Astrocyte of the cerebellum (primary cell): Measurements from ENCODE around the gene NUDT14.

Source experiments
- DNase-seq: peaks from one replicate; pipeline ENCODE4 v3.0.0-alpha.2; 2011; ENCODE audit warnings: low read depth
- H3K4me3 ChIP-seq: 2 replicates; pipeline ENCODE4 v1.5.1; 2011; ENCODE audit warnings: mild to moderate bottlenecking, low read depth, low read length, moderate library complexity
- CTCF ChIP-seq: IDR thresholded peaks from 2 replicates; pipeline ENCODE4 v1.5.1; 2012; ENCODE audit warnings: low read length, low read depth, moderate library complexity, mild to moderate bottlenecking; ENCODE audit errors: missing control alignments
- in situ Hi-C: cut with HindIII; loops from 2 replicates; pipeline ENCODE4 v1.10.0; 2017; ENCODE audit warnings: low sequenced_read_pairs

The NUDT14 gene

GRCh38 chr14:105208738-105209075 lies 27.6 kb upstream of the NUDT14 start:
- no peak for TF ChIP-seq CTCF
- no peak for DNase-seq
- in situ Hi-C loops: no loop called here
- no peak overlapping the region for H3K4me3 ChIP-seq

GRCh38 chr14:105207996-105208737 lies 27.1 kb upstream of the NUDT14 start:
- in situ Hi-C loops: no loop called here
- no peak for DNase-seq
- H3K4me3 ChIP-seq: no peak overlapping the region
- no peak for TF ChIP-seq CTCF

GRCh38 chr14:105207460-105207901 lies 26.4 kb upstream of the NUDT14 start:
- in situ Hi-C loops: no loop called here
- DNase-seq: no peak
- TF ChIP-seq CTCF: no peak
- H3K4me3 ChIP-seq: no peak overlapping the region

- no peak overlapping the region for H3K4me3 ChIP-seq
- no peak for TF ChIP-seq CTCF
- in situ Hi-C loops: no loop called here
- DNase-seq: no peak
Measured at GRCh38 chr14:105206873-105207272, 25.8 kb upstream of the NUDT14 start.

- H3K4me3 ChIP-seq: no peak overlapping the region
- DNase-seq: no peak
- TF ChIP-seq CTCF: no peak
- in situ Hi-C loops: no loop called here
Measured at GRCh38 chr14:105205673-105206208, 24.6 kb upstream of the NUDT14 start.

- no peak for DNase-seq
- in situ Hi-C loops: no loop called here
- H3K4me3 ChIP-seq: no peak overlapping the region
- no peak for TF ChIP-seq CTCF
Measured at GRCh38 chr14:105204931-105205672, 24.0 kb upstream of the NUDT14 start.
